HG03439 (cell line): ENCODE measurements around the gene KCNIP4.

ENCODE experiments used
- ATAC-seq: cut with Tn5 transposase; IDR thresholded peaks from one replicate; pipeline ENCODE4 v1.9.1; 2021; ENCODE audit warnings: mild to moderate bottlenecking, moderate library complexity; ENCODE audit not compliant: unreplicated experiment

Gene KCNIP4

GRCh38 chr4:21209860-21210259 lies 738.7 kb downstream of the KCNIP4 start:
- no peak for ATAC-seq

GRCh38 chr4:21205821-21206531 lies 742.6 kb downstream of the KCNIP4 start:
- no peak for ATAC-seq

- ATAC-seq = no peak
These were observed 745.2 kb downstream of the KCNIP4 start for GRCh38 chr4:21203416-21203815.

- no peak for ATAC-seq
These were observed 745.6 kb downstream of the KCNIP4 start for GRCh38 chr4:21202959-21203358.

GRCh38 chr4:21198683-21199082 lies 749.9 kb downstream of the KCNIP4 start:
- ATAC-seq = no peak

- ATAC-seq = no peak
These were observed 752.9 kb downstream of the KCNIP4 start for GRCh38 chr4:21195682-21196081.

GRCh38 chr4:21192367-21192766 lies 756.2 kb downstream of the KCNIP4 start:
- ATAC-seq = no peak

- no peak for ATAC-seq
These were observed 757.3 kb downstream of the KCNIP4 start for GRCh38 chr4:21191317-21191716.

- no peak for ATAC-seq
These were observed 763.8 kb downstream of the KCNIP4 start for GRCh38 chr4:21184788-21185187.

GRCh38 chr4:21181716-21182115 lies 766.9 kb downstream of the KCNIP4 start:
- ATAC-seq = no peak

GRCh38 chr4:21177871-21178270 lies 770.7 kb downstream of the KCNIP4 start:
- ATAC-seq = no peak

GRCh38 chr4:21177092-21177491 lies 771.5 kb downstream of the KCNIP4 start:
- ATAC-seq = no peak

- no peak for ATAC-seq
These were observed 780.9 kb downstream of the KCNIP4 start for GRCh38 chr4:21167711-21168110.

- no peak for ATAC-seq
These were observed 793.2 kb downstream of the KCNIP4 start for GRCh38 chr4:21155367-21155766.

GRCh38 chr4:21139327-21139726 lies 809.2 kb downstream of the KCNIP4 start:
- ATAC-seq = no peak

- ATAC-seq = no peak
These were observed 812.4 kb downstream of the KCNIP4 start for GRCh38 chr4:21136051-21136630.

GRCh38 chr4:21134994-21135393 lies 813.6 kb downstream of the KCNIP4 start:
- no peak for ATAC-seq

- no peak for ATAC-seq
These were observed 818.0 kb downstream of the KCNIP4 start for GRCh38 chr4:21130606-21131005.

GRCh38 chr4:21126014-21126512 lies 822.5 kb downstream of the KCNIP4 start:
- no peak for ATAC-seq

- ATAC-seq = no peak
These were observed 830.3 kb downstream of the KCNIP4 start for GRCh38 chr4:21118301-21118700.

GRCh38 chr4:21117541-21118180 lies 830.9 kb downstream of the KCNIP4 start:
- ATAC-seq = no peak
